HG03108 (cell line): ENCODE results near the gene MXD1.
"Not testable (repeated sequence)": the region's sequence is repeated elsewhere in the genome, so short reads cannot be mapped to it uniquely, and the experiment has no call there.

ENCODE experiments used
- ATAC-seq: cut with Tn5 transposase; IDR thresholded peaks from one replicate; pipeline ENCODE4 v1.9.1; 2021; ENCODE audit warnings: moderate library complexity; ENCODE audit not compliant: unreplicated experiment

MXD1 gene

GRCh38 chr2:69914950-69915945, at the start of gene MXD1:
MXD1 (plus strand) TSS chr2:69915109; CDS start chr2:69915331, 222 bp downstream.
- no peak for ATAC-seq

- no peak for ATAC-seq
Measured at GRCh38 chr2:69888451-69888850, 26.5 kb upstream of the MXD1 start.

- ATAC-seq = no peak
Measured at GRCh38 chr2:69889302-69889701, 25.6 kb upstream of the MXD1 start.

GRCh38 chr2:69890881-69891280, 24.0 kb upstream of the MXD1 start:
- no peak for ATAC-seq

- not testable (repeated sequence) for ATAC-seq
Measured at GRCh38 chr2:69892838-69893424, 22.0 kb upstream of the MXD1 start.

- peak; percentile 60 for ATAC-seq
Measured at GRCh38 chr2:69893684-69894551, 21.0 kb upstream of the MXD1 start, which contains the start of gene SNRNP27. SNRNP27 (plus strand) TSS chr2:69893956; CDS start chr2:69893985, 29 bp downstream.

GRCh38 chr2:69894737-69895136, 20.2 kb upstream of the MXD1 start:
- not testable (repeated sequence) for ATAC-seq

- ATAC-seq = no peak
Measured at GRCh38 chr2:69902213-69902922, 12.5 kb upstream of the MXD1 start.

- ATAC-seq = no peak
Measured at GRCh38 chr2:69907216-69907615, 7.7 kb upstream of the MXD1 start.

- no peak for ATAC-seq
Measured at GRCh38 chr2:69911985-69912563, 2.8 kb upstream of the MXD1 start.

GRCh38 chr2:69914164-69914949, 552 bp upstream of the MXD1 start:
- ATAC-seq = peak; percentile 87

- ATAC-seq = no peak
Measured at GRCh38 chr2:69916106-69916505, 1.2 kb downstream of the MXD1 start.

- no peak for ATAC-seq
Measured at GRCh38 chr2:69917852-69918251, 2.9 kb downstream of the MXD1 start.

- no peak for ATAC-seq
Measured at GRCh38 chr2:69918401-69918800, 3.5 kb downstream of the MXD1 start.

- ATAC-seq = no peak
Measured at GRCh38 chr2:69923116-69923515, 8.2 kb downstream of the MXD1 start.

GRCh38 chr2:69926849-69927515, 12.1 kb downstream of the MXD1 start:
- ATAC-seq = no peak

- ATAC-seq = no peak
Measured at GRCh38 chr2:69931832-69932595, 17.1 kb downstream of the MXD1 start.

- no peak for ATAC-seq
Measured at GRCh38 chr2:69932596-69932922, 17.6 kb downstream of the MXD1 start.
